Activated T-cell treated with anti-CD3 and anti-CD28 coated beads for 4 hours (primary cell): Measurements from ENCODE around the gene FAM131A.

Experiments
- DNase-seq: peaks from one replicate; pipeline ENCODE4 v3.0.0-alpha.2; 2020

The FAM131A gene

GRCh38 chr3:184358921-184359350 lies 21.5 kb downstream of the FAM131A start:
- no peak for DNase-seq

GRCh38 chr3:184359610-184360009 lies 22.2 kb downstream of the FAM131A start:
- DNase-seq = no peak

GRCh38 chr3:184360070-184360928 lies 22.9 kb downstream of the FAM131A start:
- no peak for DNase-seq

- no peak for DNase-seq
Observed at GRCh38 chr3:184360929-184361531, 23.6 kb downstream of the FAM131A start.

GRCh38 chr3:184361532-184361931 lies 24.1 kb downstream of the FAM131A start, which contains the start of the genes CLCN2 and POLR2H:
Gene CLCN2 (minus strand): TSS chr3:184361605. CDS start chr3:184361479, 126 bp downstream.
Gene POLR2H (plus strand): TSS chr3:184361710. CDS start chr3:184363493, 1,783 bp downstream.
- peak; percentile 23 for DNase-seq

- peak; percentile 28 for DNase-seq
Observed at GRCh38 chr3:184361932-184362667, 24.7 kb downstream of the FAM131A start.

GRCh38 chr3:184362668-184363546 lies 25.5 kb downstream of the FAM131A start:
- DNase-seq = peak; percentile 90

- no peak for DNase-seq
Observed at GRCh38 chr3:184366619-184367289, 29.4 kb downstream of the FAM131A start.

- no peak for DNase-seq
Observed at GRCh38 chr3:184368116-184368515, 30.7 kb downstream of the FAM131A start.

- no peak for DNase-seq
Observed at GRCh38 chr3:184368586-184369183, 31.3 kb downstream of the FAM131A start.

- DNase-seq = peak; percentile 45
Observed at GRCh38 chr3:184371570-184372018, 34.2 kb downstream of the FAM131A start.

- no peak for DNase-seq
Observed at GRCh38 chr3:184372296-184372821, 35.0 kb downstream of the FAM131A start.

- no peak for DNase-seq
Observed at GRCh38 chr3:184372911-184373310, 35.5 kb downstream of the FAM131A start.

GRCh38 chr3:184373422-184373821 lies 36.0 kb downstream of the FAM131A start:
- no peak for DNase-seq

GRCh38 chr3:184375747-184376461 lies 38.5 kb downstream of the FAM131A start:
- no peak for DNase-seq

GRCh38 chr3:184377374-184377773 lies 40.0 kb downstream of the FAM131A start:
- no peak for DNase-seq

- DNase-seq = no peak
Observed at GRCh38 chr3:184377882-184378445, 40.6 kb downstream of the FAM131A start, which contains the start of gene THPO. Gene THPO (minus strand): TSS chr3:184378207. CDS start chr3:184376259, 1,948 bp downstream.

- no peak for DNase-seq
Observed at GRCh38 chr3:184378651-184379357, 41.4 kb downstream of the FAM131A start.
